B cell (primary cell): Measurements from ENCODE around the gene HOXB6. TPM values are rescaled to one million over a fixed set of nuclear protein-coding genes. Genes with fewer than 3 reads are reported as not detected.

Experiments
- ATAC-seq: fragments of 200-7000 bp; cut with Tn5 transposase; one replicate; pipeline ENCODE4 v1.10.0; 2021; ENCODE audit warnings: low read depth, mild to moderate bottlenecking, moderate number of reproducible peaks, moderate library complexity
- CTCF ChIA-PET: fragments of 350-600 bp; sonication (Branson Sonifier 250); formaldehyde crosslinking; loops from one replicate; lab custom pipeline; 2021; ENCODE audit warnings: antibody characterized with exemption, inconsistent platforms; lab: Charles Lee
- POLR2A ChIA-PET: fragments of 350-600 bp; sonication (Branson Sonifier 250); formaldehyde crosslinking; loops from one replicate; lab custom pipeline; 2021; ENCODE audit warnings: antibody characterized with exemption; lab: Charles Lee
- DNase-seq: peaks from one replicate; pipeline ENCODE4 v3.0.0; 2013
- H2AFZ ChIP-seq: 2 replicates; pipeline ENCODE4 v1.6.1; 2012; ENCODE audit warnings: mild to moderate bottlenecking, low read depth, low read length; ENCODE audit not compliant: insufficient read depth, poor library complexity, severe bottlenecking
- H3K27ac ChIP-seq, 2 donors: 1 replicate in 1 of 2; 2 replicates in 1 of 2; pipeline ENCODE4 v1.5.1; 2012 to 2013; ENCODE audit warnings: low read length in 2 of 2, mild to moderate bottlenecking in 2 of 2, moderate library complexity in 1 of 2
- H3K27me3 ChIP-seq, 4 experiments: fragments of 200-600 bp in 1 of 4; sonication (generic) in 1 of 4; replicated peaks in 1 of 4; 1 replicate in 2 of 4; 2 replicates in 2 of 4; pipeline versions ENCODE4 v1.6.1 to v1.7.0; 2013 to 2016; ENCODE audit warnings: low read length in 3 of 4, mild to moderate bottlenecking in 2 of 4, mixed read lengths in 1 of 4, moderate library complexity in 1 of 4; ENCODE audit not compliant: insufficient read depth in 4 of 4, control insufficient read depth in 3 of 4; ENCODE audit errors: control extremely low read depth in 1 of 4
- H3K36me3 ChIP-seq, 2 experiments: replicated peaks in 1 of 2; 1 replicate in 1 of 2; 2 replicates in 1 of 2; pipeline versions ENCODE4 v1.6.1 to v1.7.1; 2013; ENCODE audit warnings: low read length in 1 of 2; ENCODE audit not compliant: insufficient read depth in 2 of 2, control insufficient read depth in 1 of 2; ENCODE audit errors: control extremely low read depth in 1 of 2, extremely low read depth in 1 of 2
- H3K4me1 ChIP-seq, 2 donors: fragments of 200-600 bp in 1 of 2; sonication (generic) in 1 of 2; 1 replicate in 1 of 2; 2 replicates in 1 of 2; pipeline versions ENCODE4 v1.5.1 to v1.6.1; 2013 to 2017; ENCODE audit warnings: low read length in 2 of 2; ENCODE audit not compliant: control insufficient read depth in 2 of 2, insufficient read depth in 2 of 2
- H3K4me2 ChIP-seq: replicated peaks from 2 replicates; pipeline ENCODE3; 2012; ENCODE audit warnings: mild to moderate bottlenecking, low read depth, low read length; ENCODE audit not compliant: poor library complexity, severe bottlenecking
- H3K4me3 ChIP-seq, 5 experiments: fragments of 200-600 bp in 1 of 5; sonication (generic) in 1 of 5; 1 replicate in 3 of 5; 2 replicates in 2 of 5; pipeline versions ENCODE4 v1.5.1 to v1.7.0; 2011 to 2016; ENCODE audit warnings: low read length in 4 of 5, mild to moderate bottlenecking in 4 of 5, low read depth in 2 of 5, control low read depth in 1 of 5, moderate library complexity in 1 of 5; ENCODE audit not compliant: insufficient read depth in 1 of 5; ENCODE audit errors: control extremely low read depth in 1 of 5, extremely low read depth in 1 of 5
- H3K79me2 ChIP-seq: fragments of 200-600 bp; sonication (generic); one replicate; pipeline ENCODE4 v1.6.0; 2016; ENCODE audit warnings: low read length; ENCODE audit not compliant: control insufficient read depth, insufficient read depth
- H3K9ac ChIP-seq: fragments of 200-600 bp; sonication (generic); 2 replicates; pipeline ENCODE4 v1.6.1; 2017; ENCODE audit warnings: mild to moderate bottlenecking, low read length, moderate library complexity
- H3K9me3 ChIP-seq, 3 donors: one replicate each; pipeline versions ENCODE4 v1.6.1 to v1.7.1; 2013; ENCODE audit warnings: low read length in 2 of 3; ENCODE audit not compliant: control insufficient read depth in 2 of 3, insufficient read depth in 1 of 3; ENCODE audit errors: control extremely low read depth in 1 of 3
- H4K20me1 ChIP-seq: 2 replicates; pipeline ENCODE4 v1.6.0; 2012; ENCODE audit warnings: mild to moderate bottlenecking, low read length; ENCODE audit not compliant: insufficient read depth, control insufficient read depth, poor library complexity, severe bottlenecking
- H3K27ac Mint-ChIP-seq: one replicate; pipeline ENCODE4 v1.8.0; 2021; ENCODE audit warnings: mixed read lengths
- H3K27me3 Mint-ChIP-seq: one replicate; pipeline ENCODE4 v1.8.0; 2021; ENCODE audit warnings: mixed read lengths
- H3K4me1 Mint-ChIP-seq: one replicate; pipeline ENCODE4 v1.8.0; 2021; ENCODE audit warnings: mixed read lengths
- H3K4me3 Mint-ChIP-seq: one replicate; pipeline ENCODE4 v1.8.0; 2021; ENCODE audit warnings: mixed read lengths
- H3K9me3 Mint-ChIP-seq: one replicate; pipeline ENCODE4 v1.8.0; 2022; ENCODE audit warnings: mixed read lengths; ENCODE audit not compliant: insufficient read depth
- CTCF ChIP-seq: fragments of 200-600 bp; IDR thresholded peaks from one replicate; pipeline ENCODE4 v1.8.0; 2022; ENCODE audit warnings: antibody characterized with exemption, mild to moderate bottlenecking
- EZH2 ChIP-seq: IDR thresholded peaks from 2 replicates; pipeline ENCODE4 v1.6.1; 2012; ENCODE audit warnings: borderline replicate concordance, low read depth, mild to moderate bottlenecking, moderate library complexity, low read length; ENCODE audit not compliant: insufficient read depth, poor library complexity, severe bottlenecking
- WGBS: methylation state at CpG from one replicate; pipeline ENCODE4 v1.1.5; 2013; ENCODE audit warnings: missing lambda C conversion rate; ENCODE audit not compliant: insufficient coverage; 5-methylcytosine and 5-hydroxymethylcytosine counted together
- intact Hi-C: fragments of 100-400 bp; cut with micrococcal nuclease; formaldehyde crosslinking; loops from one replicate; pipeline ENCODE4 v1.10.0; 2022
- polyA plus RNA-seq: library from polyadenylated mRNA; depleted of rRNA; stranded (reverse); fragments of >200 nt; gene quantifications from 2 replicates; pipeline ENCODE4 v1.2.3, GENCODE V29; 2012
- total RNA-seq, 2 donors: library from RNA; stranded (reverse); fragments of 120-200 nt in 1 of 2; gene quantifications; 1 replicate in 1 of 2; 2 replicates in 1 of 2; pipeline versions ENCODE4 v1.2.3 to v1.2.4, GENCODE V29; 2013 to 2022

The HOXB6 gene
- total and polyA plus RNA-seq, 2 donors (not counting 1 experiment from before 2014, with no cell fraction given), result 0.10 TPM; not detected in 1

GRCh38 chr17:48556576-48557401, 48.0 kb downstream of the HOXB6 start:
- no peaks in the 10 kb centered on the region for H3K9me3 Mint-ChIP-seq
- intact Hi-C loops, result no loop called here
- 86% methylated on average over 4 of the region's 7 CpGs for WGBS
- Histone ChIP-seq H4K20me1 (no peaks in the 10 kb centered on the region), H3K9me3 (peaks cover 0 to 5% (median 0%) of the 10 kb centered on the region in 3 donors), H3K27me3 (peaks cover 0 to 31% (median 10%) of the 10 kb centered on the region in 4 experiments), H3K4me2 (no peak overlapping the region), H3K4me3 (no peak overlapping the region), H3K36me3 (no peaks in the 10 kb centered on the region), H2AFZ (no peak overlapping the region), H3K9ac (no peak overlapping the region), H3K27ac (no peak overlapping the region), H3K4me1 (peaks cover 0 to 4% of the 10 kb centered on the region in 2 donors), H3K79me2 (no peaks in the 10 kb centered on the region)
- ChIA-PET POLR2A (no interaction called here), CTCF (interaction anchor here (0.7 to 1.1 kb wide), 2 partner anchors 22 to 45 kb away, joined by 3 read pairs; partner anchors contain the start of gene HOXB4)
- H3K27me3 Mint-ChIP-seq, result peaks cover 37% of the 10 kb centered on the region
- TF ChIP-seq CTCF (no peak), EZH2 (no peak)
- DNase-seq (no peak), ATAC-seq (no peak)
- H3K4me1 Mint-ChIP-seq, result peaks cover 4% of the 10 kb centered on the region
- no peak overlapping the region for H3K27ac Mint-ChIP-seq
- H3K4me3 Mint-ChIP-seq, result no peak overlapping the region

DNA sequence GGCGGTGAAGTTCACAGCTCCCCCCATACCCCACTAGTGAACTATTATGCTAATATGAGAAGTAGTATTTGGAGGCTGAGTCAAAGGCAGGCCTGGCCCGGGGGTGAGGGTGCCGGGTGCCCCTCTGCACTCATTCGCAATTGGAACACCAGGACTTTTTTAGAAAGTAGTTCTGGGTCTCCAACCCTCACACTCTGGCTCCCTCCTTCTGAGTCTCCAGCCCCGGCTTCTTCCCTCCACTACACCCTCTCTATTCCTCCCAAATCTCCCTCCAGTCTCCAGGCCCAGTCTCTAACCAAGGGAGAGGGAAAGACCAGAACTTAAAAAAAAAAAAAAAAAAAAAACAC, 48.6 kb downstream of the HOXB6 start:
- Mint-ChIP-seq H3K9me3 (no peaks in the 10 kb centered on the region), H3K27me3 (peaks cover 37% of the 10 kb centered on the region), H3K4me1 (peaks cover 4% of the 10 kb centered on the region), H3K27ac (no peak overlapping the region), H3K4me3 (no peak overlapping the region)
- DNase-seq (no peak), ATAC-seq (no peak)
- WGBS, result 74% methylated on average over 4 of the region's 5 CpGs
- H3K27me3 ChIP-seq, result peaks cover 0 to 31% (median 10%) of the 10 kb centered on the region in 4 experiments
- intact Hi-C loops, result no loop called here
- no peak overlapping the region for H3K4me2 ChIP-seq
- H3K4me3 ChIP-seq, result no peak overlapping the region
- H3K79me2 ChIP-seq, result no peaks in the 10 kb centered on the region
- H3K4me1 ChIP-seq, result peaks cover 0 to 4% of the 10 kb centered on the region in 2 donors
- no peak overlapping the region for H3K27ac ChIP-seq
- ChIA-PET POLR2A (no interaction called here), CTCF (interaction anchor here (0.7 kb wide), 1 partner anchor 46 kb away, joined by 3 read pairs; no protein-coding TSS in a partner anchor)
- H3K36me3 ChIP-seq, result no peaks in the 10 kb centered on the region
- H4K20me1 ChIP-seq, result no peaks in the 10 kb centered on the region
- peaks cover 0 to 5% (median 0%) of the 10 kb centered on the region in 3 donors for H3K9me3 ChIP-seq
- no peak overlapping the region for H3K9ac ChIP-seq
- TF ChIP-seq EZH2 (no peak), CTCF (no peak)
- H2AFZ ChIP-seq, result no peak overlapping the region
